Activated CD4-positive, alpha-beta memory T cell treated with anti-CD3 and anti-CD28 coated beads for 36 hours (primary cell): ENCODE results near the gene IER3IP1. TPM values are rescaled to one million over a fixed set of nuclear protein-coding genes. Genes with fewer than 3 reads are reported as not detected.

Source experiments
- CTCF ChIA-PET: fragments of 350-600 bp; sonication (Branson Sonifier 250); formaldehyde crosslinking; loops from one replicate; lab custom pipeline; 2021; ENCODE audit warnings: antibody characterized with exemption, inconsistent platforms; lab: Charles Lee
- POLR2A ChIA-PET: fragments of 350-600 bp; sonication (Branson Sonifier 250); formaldehyde crosslinking; loops from one replicate; lab custom pipeline; 2021; ENCODE audit warnings: antibody characterized with exemption; lab: Charles Lee
- DNase-seq: peaks from one replicate; pipeline ENCODE4 v3.0.0-alpha.2; 2020
- H3K27ac Mint-ChIP-seq: one replicate; pipeline ENCODE4 v1.8.0; 2021; ENCODE audit warnings: mixed read lengths
- H3K27me3 Mint-ChIP-seq: one replicate; pipeline ENCODE4 v1.8.0; 2021; ENCODE audit warnings: mixed read lengths
- H3K36me3 Mint-ChIP-seq: one replicate; pipeline ENCODE4 v1.8.0; 2021; ENCODE audit warnings: mixed read lengths
- H3K4me1 Mint-ChIP-seq: one replicate; pipeline ENCODE4 v1.8.0; 2021; ENCODE audit warnings: low read depth, mixed read lengths
- H3K4me3 Mint-ChIP-seq: one replicate; pipeline ENCODE4 v1.8.0; 2021; ENCODE audit warnings: mild to moderate bottlenecking, mixed read lengths
- H3K9me3 Mint-ChIP-seq: one replicate; pipeline ENCODE4 v1.8.0; 2021; ENCODE audit warnings: mixed read lengths
- intact Hi-C: fragments of 100-400 bp; cut with micrococcal nuclease; formaldehyde crosslinking; loops from one replicate; pipeline ENCODE4 v1.15.1; 2023
- total RNA-seq, 2 experiments: library from RNA; stranded (reverse); gene quantifications; one replicate each; pipeline ENCODE4 v1.2.3, GENCODE V29; 2021

The IER3IP1 gene
- total RNA-seq, 2 experiments from 2014 or later, result 10.9 to 11.0 TPM

DNA sequence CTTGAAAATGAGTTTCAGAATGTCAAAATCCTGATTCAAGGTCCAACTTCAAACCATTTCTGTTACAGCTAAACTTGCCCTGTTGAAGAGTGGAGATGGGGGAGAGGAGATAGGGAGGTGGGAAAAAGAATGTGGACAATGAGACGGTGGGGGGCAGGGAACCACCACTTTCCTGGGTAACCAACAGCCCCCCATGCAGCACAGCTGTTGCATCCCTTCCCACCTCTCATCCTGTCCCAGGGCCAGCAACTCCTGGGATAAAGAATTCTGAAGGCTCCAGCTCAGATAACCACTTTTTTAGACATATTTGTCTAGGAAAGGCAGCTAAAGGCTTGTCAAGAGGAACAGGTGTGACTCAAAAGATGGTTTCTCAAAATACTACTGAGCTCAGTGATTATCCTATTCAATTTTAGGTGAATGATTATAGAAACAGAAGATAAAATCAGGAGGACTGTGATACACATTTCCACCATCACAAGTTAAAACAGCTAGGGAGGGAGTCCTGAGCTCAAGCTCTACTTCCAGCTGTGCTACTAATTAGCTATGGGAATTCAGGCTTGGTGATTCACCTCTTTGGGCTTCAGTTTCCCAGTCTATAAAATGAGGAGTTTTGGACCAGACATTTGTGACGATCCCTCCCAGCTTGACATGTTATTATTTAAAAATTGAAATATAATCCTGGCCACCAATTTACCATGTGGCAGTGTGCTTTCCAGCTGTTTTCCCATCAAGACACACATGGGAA, 62.2 kb downstream of the IER3IP1 start:
- DNase-seq, result no peak
- Mint-ChIP-seq H3K27ac (no peak overlapping the region), H3K36me3 (peaks cover 29% of the 10 kb centered on the region), H3K4me1 (no peaks in the 10 kb centered on the region), H3K9me3 (no peaks in the 10 kb centered on the region), H3K27me3 (no peaks in the 10 kb centered on the region), H3K4me3 (no peak overlapping the region)
- intact Hi-C loops, result no loop called here
- ChIA-PET CTCF (interaction anchor here (0.7 to 2.8 kb wide), 4 partner anchors 12 to 635 kb away, joined by 3 to 13 read pairs (median 6); no protein-coding TSS in a partner anchor), POLR2A (interaction anchor here (0.5 kb wide), 1 partner anchor 52 kb away, joined by 4 read pairs; no protein-coding TSS in a partner anchor)

DNA sequence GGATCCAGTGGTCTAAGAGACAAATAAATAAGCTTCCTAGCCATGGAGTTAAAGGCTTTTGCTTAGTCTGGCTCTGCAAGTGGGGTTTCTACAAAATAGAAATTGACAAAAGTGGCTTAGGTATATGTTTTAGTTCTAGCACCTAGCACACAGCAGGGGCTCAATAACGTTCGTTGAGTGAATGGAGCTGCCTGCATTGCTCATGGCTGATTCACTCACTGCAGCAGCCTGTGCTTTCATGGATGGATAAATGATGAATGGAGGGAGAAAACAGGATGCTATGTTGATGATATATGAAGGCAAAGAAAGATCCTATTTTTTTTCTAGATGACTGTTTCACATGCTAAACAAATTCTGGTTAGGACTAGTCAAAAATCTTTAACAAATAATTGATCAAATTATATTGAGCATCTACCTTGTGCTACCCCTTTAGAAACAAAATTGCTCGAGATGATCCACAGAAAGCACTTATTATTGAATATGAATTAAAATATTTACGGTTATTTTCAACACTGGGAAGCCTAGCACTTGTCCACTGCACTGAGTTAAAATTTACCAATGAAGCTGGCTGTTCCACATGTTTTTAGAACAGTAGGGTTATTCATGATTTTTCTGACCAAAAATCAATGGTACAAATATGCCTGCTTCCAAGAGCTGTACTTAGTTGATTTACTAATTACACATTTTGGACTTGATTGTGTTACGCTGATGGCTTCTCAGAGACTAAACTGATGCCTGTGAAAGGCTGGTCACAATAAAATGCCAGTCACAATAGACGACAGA, 65.5 kb downstream of the IER3IP1 start:
- Mint-ChIP-seq H3K9me3 (no peaks in the 10 kb centered on the region), H3K27me3 (no peaks in the 10 kb centered on the region), H3K4me3 (no peak overlapping the region), H3K36me3 (peaks cover 22% of the 10 kb centered on the region), H3K4me1 (no peaks in the 10 kb centered on the region), H3K27ac (no peak overlapping the region)
- POLR2A ChIA-PET, result no interaction called here
- CTCF ChIA-PET, result no interaction called here
- DNase-seq, result no peak
- intact Hi-C loops, result no loop called here

DNA sequence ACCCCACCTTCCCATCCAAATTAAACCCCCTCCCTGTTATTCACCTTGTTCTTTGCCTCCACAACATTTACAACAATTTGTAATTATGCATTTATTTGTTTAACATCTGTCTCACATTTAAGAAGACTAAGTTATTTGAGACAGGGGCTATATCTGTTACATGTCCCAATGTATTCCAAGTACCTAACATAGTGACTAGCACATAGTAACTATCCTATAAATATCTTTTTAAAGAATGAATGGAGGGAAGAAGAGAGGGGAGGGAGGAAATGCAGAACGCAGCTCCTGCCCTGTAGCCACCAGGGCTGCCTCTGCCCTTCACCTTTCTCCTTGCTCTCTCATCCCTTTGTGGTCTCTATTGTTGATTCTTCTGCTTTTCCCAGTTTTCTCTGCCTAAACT, 66.4 kb downstream of the IER3IP1 start:
- Mint-ChIP-seq H3K36me3 (peaks cover 19% of the 10 kb centered on the region), H3K4me3 (no peak overlapping the region), H3K4me1 (no peaks in the 10 kb centered on the region), H3K9me3 (no peaks in the 10 kb centered on the region), H3K27me3 (no peaks in the 10 kb centered on the region), H3K27ac (no peak overlapping the region)
- intact Hi-C loops, result loop anchor here (10.0 kb wide), 2 partner anchors 155 to 645 kb away; no protein-coding TSS in a partner anchor
- CTCF ChIA-PET, result no interaction called here
- POLR2A ChIA-PET, result no interaction called here
- no peak for DNase-seq

DNA sequence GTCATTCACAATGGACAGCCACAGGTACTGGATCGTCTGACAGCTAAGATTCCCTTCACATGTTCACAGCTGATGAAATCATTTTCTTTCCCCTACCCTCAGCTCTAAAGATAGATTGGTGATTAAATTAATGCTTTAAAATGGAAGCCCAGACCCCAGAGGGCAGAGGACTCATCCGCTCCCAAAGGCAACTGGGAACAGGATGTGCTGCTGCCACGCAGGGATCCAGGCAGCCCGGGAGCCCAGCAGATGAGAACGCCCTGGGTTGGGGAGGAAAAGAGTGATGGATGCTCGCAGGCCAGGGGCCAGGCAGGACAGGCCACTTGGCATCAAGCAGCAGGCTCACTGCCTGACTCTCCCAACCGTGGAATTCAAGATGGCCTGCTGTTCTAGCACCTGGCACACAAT, 67.2 kb downstream of the IER3IP1 start:
- H3K27ac Mint-ChIP-seq, result no peak overlapping the region

DNA sequence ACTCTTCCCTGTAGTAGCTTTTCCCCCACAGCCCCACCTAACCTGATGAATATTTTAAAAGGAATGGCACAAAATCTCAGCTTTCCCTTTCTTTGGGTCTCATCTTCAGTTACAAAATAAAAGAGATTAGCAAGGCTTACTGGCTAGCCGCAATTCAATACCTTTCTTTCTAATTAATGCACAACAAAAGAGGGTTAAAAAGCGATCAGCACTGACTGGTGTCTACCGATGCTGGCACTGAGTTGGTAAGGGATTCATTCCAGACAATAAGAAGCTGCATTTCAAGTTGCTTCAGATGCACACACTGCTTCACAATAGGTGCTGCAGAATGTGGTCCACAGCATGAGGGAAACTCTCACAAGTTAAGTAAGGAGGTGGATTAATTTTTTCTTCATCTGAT, 67.8 kb downstream of the IER3IP1 start:
- intact Hi-C loops, result loop anchor here (10.0 kb wide), 2 partner anchors 156 to 646 kb away; no protein-coding TSS in a partner anchor
- H3K4me1 Mint-ChIP-seq, result no peaks in the 10 kb centered on the region
- ChIA-PET POLR2A (no interaction called here), CTCF (no interaction called here)
- H3K4me3 Mint-ChIP-seq, result no peak overlapping the region
- no peaks in the 10 kb centered on the region for H3K9me3 Mint-ChIP-seq
- no peak overlapping the region for H3K27ac Mint-ChIP-seq
- peaks cover 13% of the 10 kb centered on the region for H3K36me3 Mint-ChIP-seq
- no peaks in the 10 kb centered on the region for H3K27me3 Mint-ChIP-seq
- no peak for DNase-seq

More for the DNA sequence above, 67.2 kb downstream of the IER3IP1 start:
- intact Hi-C loops, result loop anchor here (10.0 kb wide), 2 partner anchors 156 to 646 kb away; no protein-coding TSS in a partner anchor
- Mint-ChIP-seq H3K4me1 (no peaks in the 10 kb centered on the region), H3K36me3 (peaks cover 18% of the 10 kb centered on the region), H3K9me3 (no peaks in the 10 kb centered on the region), H3K27me3 (no peaks in the 10 kb centered on the region), H3K4me3 (no peak overlapping the region)
- no peak for DNase-seq
- ChIA-PET CTCF (no interaction called here), POLR2A (no interaction called here)

Other genes starting within 250 kb of the IER3IP1 start
- gene ELOA2, start 140.7 kb downstream of the IER3IP1 start, total RNA-seq, result not detected
- gene HDHD2, start 25.9 kb downstream of the IER3IP1 start, total RNA-seq, result 10 to 100 TPM; 26.4 to 32.9 TPM
- gene SKOR2, start 75.3 kb upstream of the IER3IP1 start, total RNA-seq, result not detected